A549 (cell line): ENCODE data around the gene CXCR4. TPM values are rescaled to one million over a fixed set of nuclear protein-coding genes. Genes with fewer than 3 reads are reported as not detected.
A peak's percentile ranks its signal among the peaks of the same experiment; 100 is the strongest.

Source experiments
- ATAC-seq, 2 experiments: fragments of 200-7000 bp in 1 of 2; fragments of >200 bp in 1 of 2; cut with Nextera tagmentation in 1 of 2; cut with Tn5 transposase in 1 of 2; 3 replicates each; pipeline versions ENCODE4 v1.8.0 to v1.9.1; 2018 to 2020; ENCODE audit warnings: mild to moderate bottlenecking in 1 of 2, moderate library complexity in 1 of 2
- CTCF ChIA-PET: fragments of 300-600 bp; sonication (Branson Sonifier 250); formaldehyde crosslinking; extraction: SDS; loops from one replicate; lab custom pipeline; 2021; ENCODE audit warnings: antibody characterized with exemption, inconsistent platforms; lab: Yijun Ruan, JAX
- POLR2A ChIA-PET: fragments of 350-600 bp; formaldehyde crosslinking; extraction: SDS; loops from one replicate; lab custom pipeline; 2021; ENCODE audit warnings: antibody characterized with exemption, inconsistent platforms; lab: Yijun Ruan, JAX
- DNase-seq, 2 experiments: peaks; one replicate each; pipeline versions ENCODE4 v3.0.0 to v3.0.0-alpha.2; 2011 to 2016; ENCODE audit warnings: low read depth in 1 of 2, low spot score in 1 of 2
- FAIRE-seq: peaks from 2 replicates; lab custom pipeline; 2011; peaks lifted over from hg19 to GRCh38; lab: Jason Lieb, UNC
- H3K27ac ChIP-seq, 2 experiments: fragments of >200 bp; sonication (Bioruptor Twin); formaldehyde crosslinking; 3 replicates each; pipeline ENCODE4 v1.5.1; 2016 to 2017
- H3K4me1 ChIP-seq: fragments of >200 bp; sonication (Bioruptor Twin); formaldehyde crosslinking; 3 replicates; pipeline ENCODE4 v1.6.1; 2016
- H3K4me2 ChIP-seq: fragments of >200 bp; sonication (Bioruptor Twin); formaldehyde crosslinking; 3 replicates; pipeline ENCODE4 v1.6.1; 2016
- H3K4me3 ChIP-seq: fragments of >200 bp; sonication (Bioruptor Twin); formaldehyde crosslinking; 3 replicates; pipeline ENCODE4 v1.5.1; 2016
- H3K9me3 ChIP-seq: fragments of >200 bp; sonication (Bioruptor Twin); formaldehyde crosslinking; 3 replicates; pipeline ENCODE4 v1.6.1; 2016
- CHD4 ChIP-seq: fragments of 200-600 bp; sonication (generic); IDR thresholded peaks from 2 replicates; pipeline ENCODE4 v1.6.1; 2016; ENCODE audit warnings: antibody characterized with exemption, mild to moderate bottlenecking, borderline replicate concordance
- E2F6 ChIP-seq: IDR thresholded peaks from 2 replicates; pipeline ENCODE4 v1.6.1; 2012; ENCODE audit warnings: low read depth, borderline replicate concordance
- ELK1 ChIP-seq: fragments of 150-350 bp; IDR thresholded peaks from 2 replicates; pipeline ENCODE4 v1.6.1; 2014; ENCODE audit warnings: low read depth, mild to moderate bottlenecking, low read length
- FOSB ChIP-seq: fragments of 250-450 bp; sonication (Bioruptor Pico); IDR thresholded peaks from 2 replicates; pipeline ENCODE4 v1.5.0; 2020; ENCODE audit warnings: mild to moderate bottlenecking, moderate library complexity
- GATA3 ChIP-seq: IDR thresholded peaks from 2 replicates; pipeline ENCODE4 v1.6.1; 2012; ENCODE audit warnings: borderline replicate concordance
- HDAC2 ChIP-seq: fragments of 200-600 bp; sonication (generic); IDR thresholded peaks from 2 replicates; pipeline ENCODE4 v1.6.1; 2016
- HES2 ChIP-seq: fragments of >200 bp; sonication (Bioruptor Twin); formaldehyde crosslinking; IDR thresholded peaks from 2 replicates; pipeline ENCODE4 v1.6.1; 2016
- HOXB13 ChIP-seq: fragments of 250-450 bp; sonication (Bioruptor Pico); IDR thresholded peaks from 2 replicates; pipeline ENCODE4 v1.5.0; 2020; ENCODE audit warnings: low read depth, mild to moderate bottlenecking, moderate library complexity
- JUNB ChIP-seq: fragments of >200 bp; sonication (Bioruptor Twin); formaldehyde crosslinking; IDR thresholded peaks from 2 replicates; pipeline ENCODE4 v1.6.1; 2016
- KDM5A ChIP-seq: fragments of 200-600 bp; sonication (generic); IDR thresholded peaks from 2 replicates; pipeline ENCODE4 v1.6.1; 2016; ENCODE audit warnings: antibody characterized with exemption, mild to moderate bottlenecking
- MAX ChIP-seq: IDR thresholded peaks from 2 replicates; pipeline ENCODE4 v1.6.1; 2012
- MYC ChIP-seq: IDR thresholded peaks from 2 replicates; pipeline ENCODE4 v1.6.1; 2012; ENCODE audit warnings: mild to moderate bottlenecking, inconsistent platforms, low read length, improper control_type of control experiment, borderline replicate concordance
- NPAS2 ChIP-seq: fragments of 250-450 bp; sonication (Bioruptor Pico); IDR thresholded peaks from 2 replicates; pipeline ENCODE4 v1.8.0; 2022; ENCODE audit warnings: mild to moderate bottlenecking, moderate library complexity, borderline replicate concordance
- POLR2AphosphoS2 ChIP-seq: conservative IDR thresholded peaks from 2 replicates; pipeline ENCODE4 v1.6.1; 2012; ENCODE audit warnings: low read length, improper control_type of control experiment, inconsistent platforms
- SMC3 ChIP-seq: fragments of >200 bp; sonication (Bioruptor Twin); formaldehyde crosslinking; IDR thresholded peaks from 3 replicates; pipeline ENCODE4 v1.6.1; 2018; ENCODE audit warnings: inconsistent platforms
- TP53 ChIP-seq: fragments of 250-450 bp; sonication (Bioruptor Pico); IDR thresholded peaks from 2 replicates; pipeline ENCODE4 v1.5.0; 2021; ENCODE audit warnings: mild to moderate bottlenecking, moderate library complexity
- USF2 ChIP-seq: fragments of 450-650 bp; IDR thresholded peaks from 2 replicates; pipeline ENCODE4 v1.6.1; 2014; ENCODE audit warnings: antibody characterized with exemption
- ZC3H11A ChIP-seq: fragments of 450-650 bp; IDR thresholded peaks from 2 replicates; pipeline ENCODE4 v1.6.1; 2014; ENCODE audit warnings: antibody characterized with exemption, mild to moderate bottlenecking
- WGBS: methylation state at CpG from one replicate; pipeline ENCODE4 v1.1.6; 2017; ENCODE audit errors: missing lambda C conversion rate; 5-methylcytosine and 5-hydroxymethylcytosine counted together
- polyA minus RNA-seq: library from RNA; depleted of rRNA, polyadenylated mRNA; stranded (reverse); fragments of >200 nt; gene quantifications from 2 replicates; pipeline ENCODE4 v1.2.3, GENCODE V29; 2011; rRNA and poly(A)+ RNA removed
- polyA plus RNA-seq, 4 experiments: library from polyadenylated mRNA; depleted of rRNA in 3 of 4; stranded (reverse); fragments of >200 nt; fragmentation: RNase III in 1 of 4; extraction: RNeasy Plus Mini Kit Qiagen cat#74134 plus additional on column Dnase treatment in 1 of 4; gene quantifications; 2 replicates in 3 of 4; 3 replicates in 1 of 4; pipeline ENCODE4 v1.2.3, GENCODE V29; 2011 to 2017

The CXCR4 gene
- polyA plus RNA-seq (2011; rRNA removed) (0.16 and 0.61 TPM in 2 replicates), polyA plus RNA-seq (2017; fragmentation: RNase III; extraction: RNeasy Plus Mini Kit Qiagen cat#74134 plus additional on column Dnase treatment) (0.09 to 0.12 TPM (median 0.12 TPM) in 3 replicates), polyA minus RNA-seq (0.45 and 0.73 TPM in 2 replicates)
- polyA plus RNA-seq (2012; cell fraction: cytosol; rRNA removed), result 0.13 and 0.22 TPM in 2 replicates
- polyA plus RNA-seq (2012; cell fraction: nucleus; rRNA removed), result 0.20 and 0.47 TPM in 2 replicates

- H3K4me3 ChIP-seq, result peak within 1 kb of the TSS; percentile 44
- FAIRE-seq, result no peak
- CTCF ChIA-PET, result no interaction called here
These were observed at the start of gene CXCR4 for GRCh38 chr2:136117909-136118818. CXCR4 (minus strand) TSS chr2:136118149; CDS start chr2:136118060, 89 bp downstream.

GRCh38 chr2:136164280-136164776, 46.4 kb upstream of the CXCR4 start:
- DNase-seq, result no peak
- H3K27ac ChIP-seq, result no peak overlapping the region
- FAIRE-seq, result no peak
- WGBS, result 30% methylated on average over 5 of the region's 5 CpGs
- no peak for TF ChIP-seq JUNB
- TF ChIP-seq POLR2AphosphoS2, result no peak
- TF ChIP-seq HOXB13 (CRISPR knock-in tag), result no peak
- no peak for TF ChIP-seq TP53
- TF ChIP-seq NPAS2 (CRISPR knock-in tag), result no peak
- TF ChIP-seq CHD4, result no peak
- no peak for TF ChIP-seq HDAC2
- TF ChIP-seq HES2, result no peak
- no peak for TF ChIP-seq SMC3
- TF ChIP-seq, all 56 proteins: peak for 0
- ChIA-PET CTCF (no interaction called here), POLR2A (no interaction called here)
- H3K9me3 ChIP-seq, result no peaks in the 10 kb centered on the region
- no peaks in the 10 kb centered on the region for H3K4me1 ChIP-seq
- ATAC-seq, result no peak; a peak in 1 of 6 replicates
- H3K4me2 ChIP-seq, result no peak overlapping the region
- no peak overlapping the region for H3K4me3 ChIP-seq

More at GRCh38 chr2:136117909-136118818, at the start of gene CXCR4:
- peaks cover 22% of the 10 kb centered on the region for H3K4me1 ChIP-seq
- H3K9me3 ChIP-seq, result no peaks in the 10 kb centered on the region
- WGBS, result 6% methylated on average over 36 of the region's 50 CpGs
- POLR2A ChIA-PET, result no interaction called here
- H3K27ac ChIP-seq, result no peak within 1 kb of the TSS
- DNase-seq, result peak; percentile 47 to 49
- H3K4me2 ChIP-seq, result peak within 1 kb of the TSS; percentile 92
- TF ChIP-seq E2F6, result 0 out of 2 replicates have a peak, but pooled peaks have one; percentile 0
- TF ChIP-seq MAX, result no peak
- ATAC-seq, result peak; percentile 41 to 66

GRCh38 chr2:136162438-136162837, 44.5 kb upstream of the CXCR4 start:
- 0% methylated on average over 1 of the region's 1 CpG for WGBS
- CTCF ChIA-PET, result no interaction called here
- ATAC-seq, result no peak
- H3K27ac ChIP-seq, result no peak overlapping the region
- no peak overlapping the region for H3K4me2 ChIP-seq
- no peak for DNase-seq
- TF ChIP-seq FOSB (CRISPR knock-in tag) (no peak), E2F6 (no peak), TP53 (no peak), ZC3H11A (no peak), HOXB13 (CRISPR knock-in tag) (no peak), NPAS2 (CRISPR knock-in tag) (no peak), GATA3 (no peak), ELK1 (no peak), KDM5A (no peak), MAX (no peak), MYC (no peak), SMC3 (no peak), USF2 (no peak)
- H3K4me3 ChIP-seq, result no peak overlapping the region
- no peaks in the 10 kb centered on the region for H3K4me1 ChIP-seq
- no peaks in the 10 kb centered on the region for H3K9me3 ChIP-seq
- FAIRE-seq, result no peak
- POLR2A ChIA-PET, result no interaction called here
